GM18498 (cell line): Measurements from ENCODE around the gene ELN.

Source experiments
- ATAC-seq: cut with Tn5 transposase; IDR thresholded peaks from one replicate; pipeline ENCODE4 v1.9.1; 2021; ENCODE audit warnings: mild to moderate bottlenecking, moderate library complexity; ENCODE audit not compliant: unreplicated experiment

Gene ELN

DNA sequence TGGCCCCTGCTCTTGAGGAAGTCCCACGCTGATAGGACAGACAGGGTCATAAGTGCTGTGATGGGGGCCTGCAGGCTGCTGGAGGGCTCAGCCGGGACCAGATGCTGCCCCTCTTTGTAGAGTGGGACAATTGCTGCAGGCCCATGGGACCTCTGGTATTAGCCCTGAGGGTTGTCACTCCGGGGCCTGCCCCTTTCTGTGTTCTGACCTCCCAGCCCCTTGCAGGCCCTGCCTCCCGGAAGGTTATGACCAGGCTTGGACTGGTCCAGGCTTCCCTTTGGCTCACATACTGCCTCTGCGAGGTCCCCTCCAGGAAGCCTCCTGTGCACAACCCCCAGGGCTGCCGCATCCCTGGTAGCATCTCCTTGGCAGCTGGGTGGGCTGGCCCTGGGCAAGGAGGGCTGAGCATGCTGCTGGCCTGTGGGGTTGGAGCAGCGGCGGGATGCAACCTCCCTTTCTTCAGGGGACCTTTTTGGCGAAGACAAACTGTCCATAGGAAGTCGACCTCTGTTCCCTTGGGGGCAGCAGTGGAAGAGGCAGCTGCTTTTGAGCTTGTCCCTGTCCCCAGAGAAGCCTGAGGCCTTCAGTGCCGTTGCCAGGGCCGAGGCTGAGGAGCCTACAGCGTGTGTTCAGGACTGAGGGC is 64.5 kb downstream of the ELN start:
- no peak for ATAC-seq

DNA sequence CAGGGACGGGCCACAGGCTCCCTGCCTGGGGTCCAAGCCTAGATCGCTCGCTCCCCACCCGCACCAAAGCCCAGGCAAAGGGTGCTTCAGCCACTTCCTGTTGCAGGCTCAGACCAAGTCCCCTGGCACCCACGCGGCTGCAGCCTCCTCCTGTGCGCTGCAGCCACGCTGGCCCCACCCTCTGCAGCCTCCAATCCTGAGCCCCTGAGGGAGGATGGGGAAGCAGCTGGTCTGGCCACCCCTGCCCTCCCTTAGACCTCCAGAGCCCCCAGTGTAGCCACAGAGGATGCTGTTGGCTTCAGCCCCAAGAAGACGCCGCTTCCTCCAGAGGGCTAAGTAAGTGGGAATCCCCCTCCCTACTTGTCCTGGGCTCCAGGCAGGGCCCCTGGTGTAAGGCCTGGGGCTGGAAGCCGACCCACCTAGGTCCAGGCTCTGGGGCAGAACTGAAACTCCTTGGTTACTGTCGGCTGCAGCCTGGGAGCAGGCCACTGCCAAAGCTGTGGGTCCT is 65.0 kb downstream of the ELN start:
- peak; percentile 69 for ATAC-seq

DNA sequence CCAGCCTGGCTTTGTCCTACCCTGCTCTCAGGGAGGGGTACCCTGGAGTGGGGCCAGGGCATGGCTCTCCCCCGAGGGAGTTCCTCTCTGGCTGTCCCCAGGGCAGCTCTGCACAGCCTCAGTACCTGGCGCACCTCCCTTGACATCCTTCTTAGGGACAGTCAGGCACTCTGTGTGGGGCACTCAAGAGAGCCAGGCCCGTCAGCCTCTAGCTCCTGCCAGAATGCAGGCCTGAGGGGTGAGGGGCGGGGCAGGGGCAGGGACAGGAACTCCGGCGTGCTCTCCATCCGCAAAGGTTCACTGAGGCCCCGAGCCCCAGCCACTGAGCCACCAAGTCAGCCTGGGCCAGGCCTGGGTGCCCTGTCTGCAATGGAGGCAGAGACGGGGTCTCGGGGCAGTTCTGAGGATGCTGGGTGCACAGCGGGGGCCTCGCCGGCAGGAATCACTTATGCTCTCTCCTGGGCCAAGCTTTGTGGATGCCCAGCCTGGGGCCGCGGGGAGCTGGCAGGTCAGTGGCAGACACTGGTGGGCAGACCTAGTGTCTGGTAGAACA is 65.8 kb downstream of the ELN start:
- peak; percentile 13 for ATAC-seq

DNA sequence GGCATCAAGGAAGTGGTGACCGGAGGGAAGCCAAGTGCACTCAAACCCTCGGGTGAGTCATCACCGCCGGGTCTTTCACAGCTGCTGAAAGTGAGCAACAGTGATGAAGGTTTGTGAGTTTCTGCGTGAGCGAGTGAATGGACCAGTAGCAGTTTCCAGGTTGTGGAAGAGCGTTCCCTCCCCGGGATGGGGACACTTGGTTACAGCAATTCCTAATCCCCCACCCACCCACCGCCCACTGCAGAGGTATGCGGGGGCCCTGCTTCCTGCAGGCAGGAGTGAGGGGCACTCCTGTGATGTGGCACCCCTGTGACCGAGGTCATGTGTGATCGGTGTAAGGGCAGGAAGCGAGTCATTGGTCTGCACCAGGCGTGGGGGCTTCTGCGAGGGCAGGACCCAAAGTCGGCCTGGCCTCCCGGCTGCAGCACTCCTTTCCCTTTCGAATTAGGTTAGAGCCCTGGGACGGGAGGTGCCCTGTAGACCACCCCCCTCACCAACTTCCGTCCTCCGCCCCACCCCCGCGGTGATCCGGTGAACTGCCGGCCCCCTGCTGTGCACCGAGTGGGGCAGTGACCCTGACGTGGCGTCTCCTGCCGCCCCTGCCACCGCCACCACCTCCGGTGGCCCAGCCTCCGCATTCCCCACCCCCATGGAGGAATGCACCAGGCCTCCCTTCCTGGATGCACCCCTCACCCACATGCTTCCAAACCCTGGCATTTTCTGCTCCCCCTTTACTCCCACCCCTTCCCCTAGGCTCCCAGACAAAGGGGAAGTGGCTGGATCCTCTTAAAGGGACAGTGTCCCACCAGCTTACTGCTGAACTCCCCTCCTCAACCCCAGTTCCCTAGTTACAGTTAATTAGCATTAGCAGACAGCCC is 66.5 kb downstream of the ELN start:
- peak; percentile 69 for ATAC-seq

DNA sequence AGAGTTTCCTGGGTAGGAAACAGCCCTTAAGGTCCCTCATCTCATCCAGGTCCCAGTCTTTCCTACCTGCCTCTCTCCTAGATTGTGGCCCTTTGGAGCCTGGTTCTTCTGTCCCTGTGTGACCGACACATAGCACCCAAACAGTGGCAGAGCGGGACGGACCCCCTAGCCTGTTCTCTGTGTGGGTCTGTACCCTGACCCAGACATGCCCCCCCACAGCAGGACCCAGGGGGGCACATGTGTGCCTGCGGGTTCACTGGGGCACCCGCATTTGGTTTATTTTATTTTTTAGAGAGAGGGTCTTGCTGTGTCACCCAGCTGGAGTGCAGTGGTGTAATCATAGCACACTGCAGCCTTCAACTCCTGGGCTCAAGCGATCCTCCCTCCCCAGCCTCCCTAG is 67.2 kb downstream of the ELN start:
- ATAC-seq: no peak

DNA sequence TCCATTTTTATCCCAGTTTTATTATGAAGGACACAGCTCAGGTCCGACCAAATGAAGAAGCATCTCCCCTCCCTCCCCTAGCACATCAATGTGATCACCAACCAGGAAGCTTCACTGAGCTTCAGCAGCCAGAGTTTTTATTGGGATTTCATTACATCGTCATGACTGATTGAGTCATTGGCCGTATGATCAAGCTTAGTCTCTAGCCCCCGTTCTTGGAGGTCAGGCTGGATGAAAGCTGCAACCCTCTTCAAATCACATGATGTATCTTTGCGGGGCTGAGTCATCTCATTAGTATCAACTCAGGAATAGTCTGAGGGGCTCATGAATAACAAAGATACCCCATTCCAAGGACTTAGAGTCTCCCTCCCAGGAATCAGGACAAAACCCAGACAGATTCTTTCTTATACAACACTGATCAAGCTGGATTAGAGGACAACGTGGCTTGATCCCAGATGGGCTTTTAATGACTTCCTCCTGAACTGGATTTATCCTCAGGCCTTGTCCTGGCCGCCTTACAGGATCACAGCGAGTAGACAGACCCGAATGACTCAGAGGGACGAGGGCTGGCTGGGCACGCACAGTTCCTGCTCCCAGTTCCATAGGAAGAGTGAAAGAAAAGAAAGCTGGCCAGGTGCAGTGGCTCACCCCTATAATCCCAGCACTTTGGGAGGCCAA is 70.1 kb downstream of the ELN start:
- no peak for ATAC-seq

DNA sequence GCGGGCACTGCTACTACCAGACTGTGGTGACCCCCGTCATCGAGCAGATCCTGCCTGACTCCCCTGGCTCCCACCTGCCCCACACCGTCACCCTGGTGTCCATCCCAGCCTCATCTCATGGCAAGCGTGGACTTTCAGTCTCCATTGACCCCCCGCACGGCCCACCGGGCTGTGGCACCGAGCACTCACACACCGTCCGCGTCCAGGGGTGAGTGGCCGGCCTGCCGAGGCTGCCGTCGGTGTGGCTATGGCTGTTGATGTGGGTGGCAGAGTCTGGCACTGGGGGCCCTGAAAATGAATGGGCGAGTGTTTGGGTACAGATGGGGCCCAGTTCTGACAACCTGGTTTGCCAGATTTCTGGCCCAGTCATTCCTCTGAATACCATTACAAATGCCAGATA is 71.1 kb downstream of the ELN start:
- no peak for ATAC-seq

DNA sequence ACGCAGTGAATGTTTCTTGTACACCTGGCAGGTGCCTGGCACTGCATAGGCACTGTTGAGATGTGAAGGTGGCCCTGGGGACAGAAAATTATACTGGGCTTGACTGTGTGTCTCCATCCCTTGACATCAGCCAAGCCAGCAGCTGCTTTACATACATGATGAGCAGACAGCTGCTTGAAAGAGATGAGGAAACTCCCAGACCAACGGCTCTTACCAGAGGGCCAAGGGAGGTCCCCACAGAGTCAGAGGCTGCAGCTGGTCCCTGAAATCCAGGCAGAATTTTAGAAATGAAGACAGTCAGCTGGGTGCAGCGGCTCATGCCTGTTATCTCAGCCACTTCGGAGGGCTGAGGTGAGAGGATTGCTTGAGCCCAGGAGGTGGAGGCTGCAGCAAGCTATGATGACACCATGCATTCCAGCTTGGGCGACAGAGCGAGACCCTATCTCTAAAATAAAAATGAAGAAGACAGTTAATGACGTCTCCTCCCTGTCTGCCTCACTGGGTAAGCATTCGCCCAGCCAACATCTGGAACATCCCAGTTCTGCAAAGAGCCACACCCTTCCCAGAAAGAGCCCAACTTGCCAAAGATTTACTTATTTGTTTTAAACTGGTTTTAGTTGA is 73.2 kb downstream of the ELN start:
- peak; percentile 78 for ATAC-seq

DNA sequence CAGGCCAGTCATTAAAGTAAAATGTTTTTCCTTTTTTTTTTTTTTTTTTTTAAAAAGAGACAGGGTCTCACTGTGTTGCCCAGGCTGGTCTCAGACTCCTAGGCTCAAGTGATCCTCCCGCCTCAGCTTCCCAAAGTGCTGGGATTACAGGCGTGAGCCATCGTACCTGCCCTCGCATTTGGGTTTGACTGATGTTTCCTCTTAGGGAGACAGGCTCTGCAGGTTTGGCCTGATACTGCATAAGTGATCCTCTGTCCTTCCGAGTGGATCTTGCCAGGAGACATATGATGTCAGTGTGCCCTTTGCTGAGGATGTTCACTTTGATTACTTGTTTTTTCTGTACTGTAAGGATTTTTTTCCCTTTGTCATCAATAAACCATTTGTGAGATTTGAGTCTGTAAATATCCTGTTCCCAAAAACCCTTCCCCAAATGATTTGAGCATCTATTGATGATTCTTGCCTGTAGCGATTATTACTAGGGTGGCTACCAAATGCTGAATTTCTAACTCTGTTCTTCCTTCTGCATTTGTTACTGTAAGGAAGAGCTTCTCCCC is 75.3 kb downstream of the ELN start:
- no peak for ATAC-seq

DNA sequence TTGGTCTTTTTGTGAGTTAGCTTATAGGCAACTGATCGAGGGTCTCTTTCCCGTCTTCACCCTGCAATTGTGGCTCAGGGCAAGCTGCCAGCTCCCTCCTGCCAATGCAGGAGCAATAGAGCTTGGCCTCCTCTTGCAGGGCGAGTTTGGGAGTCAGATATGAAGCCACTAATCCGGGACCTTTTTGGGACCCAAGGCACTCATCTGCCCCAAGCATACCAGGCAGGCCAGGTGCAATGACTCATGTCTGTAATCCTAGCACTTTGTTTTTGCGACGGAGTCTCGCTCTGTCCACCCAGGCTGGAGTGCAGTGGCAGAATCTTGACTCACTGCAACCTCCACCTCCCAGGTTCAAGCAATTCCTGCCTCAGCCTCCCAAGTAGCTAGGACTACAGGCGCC is 76.7 kb downstream of the ELN start:
- no peak for ATAC-seq

DNA sequence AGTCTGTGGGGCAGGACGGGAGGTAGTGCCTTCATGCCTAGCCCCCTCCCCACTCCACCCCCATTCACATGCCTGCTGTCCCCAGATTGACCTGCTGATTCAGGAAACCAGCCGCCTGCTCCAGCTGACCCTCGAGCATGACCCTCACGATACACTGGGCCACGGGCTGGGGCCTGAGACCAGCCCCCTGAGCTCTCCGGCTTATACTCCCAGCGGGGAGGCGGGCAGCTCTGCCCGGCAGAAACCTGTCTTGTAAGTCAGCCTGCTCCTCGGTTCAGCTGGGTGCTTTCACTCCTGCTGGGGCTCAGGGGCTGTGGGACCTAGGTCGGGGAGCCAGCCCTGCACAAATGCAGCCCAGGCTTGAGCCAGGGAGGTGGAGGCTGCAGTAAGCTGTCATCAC is 78.0 kb downstream of the ELN start:
- ATAC-seq: no peak

DNA sequence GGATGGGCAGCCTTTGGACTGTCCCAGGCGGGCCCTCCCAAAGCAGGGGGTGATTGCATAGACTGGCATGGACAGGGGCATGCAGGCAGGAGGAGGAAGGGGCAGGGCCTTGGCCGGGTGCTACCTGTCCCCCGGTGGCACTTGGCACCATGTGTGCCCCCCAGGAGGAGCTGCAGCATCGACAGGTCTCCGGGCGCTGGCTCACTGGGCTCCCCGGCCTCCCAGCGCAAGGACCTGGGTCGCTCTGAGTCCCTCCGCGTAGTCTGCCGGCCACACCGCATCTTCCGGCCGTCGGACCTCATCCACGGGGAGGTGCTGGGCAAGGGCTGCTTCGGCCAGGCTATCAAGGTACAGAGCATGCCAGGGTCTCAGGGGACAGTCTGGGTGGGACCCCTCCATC is 78.9 kb downstream of the ELN start:
- ATAC-seq: no peak

DNA sequence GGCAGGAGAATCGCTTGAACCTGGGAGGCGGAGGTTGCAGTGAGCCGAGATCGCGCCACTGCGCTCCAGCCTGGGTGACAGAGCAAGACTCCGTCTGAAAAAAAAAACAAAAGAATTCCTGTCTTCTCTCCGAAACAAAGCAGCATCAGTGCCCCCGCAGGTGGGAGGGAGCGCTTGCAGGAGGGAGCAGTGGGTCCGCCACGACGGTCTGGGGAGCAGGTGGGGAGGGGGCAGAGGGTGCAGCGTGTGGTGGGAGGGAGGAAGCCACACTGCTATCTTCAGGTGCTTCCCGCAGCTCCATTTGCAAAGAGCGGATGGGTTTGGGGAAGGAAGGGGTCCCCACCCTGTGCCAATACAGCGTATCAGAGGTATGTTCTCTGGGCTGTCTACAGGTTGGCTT is 87.4 kb downstream of the ELN start:
- no peak for ATAC-seq

DNA sequence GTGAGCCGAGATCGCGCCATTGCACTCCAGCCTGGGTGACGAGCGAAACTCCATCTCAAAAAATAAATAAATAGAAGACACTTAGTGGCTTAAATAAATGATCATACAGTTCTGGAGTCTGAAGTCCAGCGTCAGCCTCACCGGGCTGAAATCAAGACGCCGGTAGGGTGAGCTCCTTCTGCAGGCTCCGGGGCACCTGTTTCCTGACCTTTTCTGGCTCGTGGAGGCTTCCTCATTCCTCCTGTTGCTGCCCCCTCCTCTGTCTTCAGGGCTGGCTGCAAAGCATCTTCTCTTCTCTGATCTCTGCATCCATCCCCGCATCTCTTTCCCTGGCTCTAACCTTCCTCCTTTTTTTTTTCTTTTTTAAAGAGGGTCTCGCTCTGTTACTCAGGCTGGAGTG is 88.4 kb downstream of the ELN start:
- ATAC-seq: no peak
